Suppressor macrophage (primary cell): ENCODE measurements around the gene ANKRD50.

Experiments used
- DNase-seq, 4 experiments: peaks; one replicate each; pipeline ENCODE4 v3.0.0-alpha.2; 2020 to 2022
- total RNA-seq, 17 experiments: gene quantifications; one replicate each; lab custom pipeline; 2026; ENCODE audit warnings: mixed read lengths in 6 of 17, inconsistent platforms in 3 of 17; lab: John Stamatoyannopoulos, UW

ANKRD50 gene, protein sequence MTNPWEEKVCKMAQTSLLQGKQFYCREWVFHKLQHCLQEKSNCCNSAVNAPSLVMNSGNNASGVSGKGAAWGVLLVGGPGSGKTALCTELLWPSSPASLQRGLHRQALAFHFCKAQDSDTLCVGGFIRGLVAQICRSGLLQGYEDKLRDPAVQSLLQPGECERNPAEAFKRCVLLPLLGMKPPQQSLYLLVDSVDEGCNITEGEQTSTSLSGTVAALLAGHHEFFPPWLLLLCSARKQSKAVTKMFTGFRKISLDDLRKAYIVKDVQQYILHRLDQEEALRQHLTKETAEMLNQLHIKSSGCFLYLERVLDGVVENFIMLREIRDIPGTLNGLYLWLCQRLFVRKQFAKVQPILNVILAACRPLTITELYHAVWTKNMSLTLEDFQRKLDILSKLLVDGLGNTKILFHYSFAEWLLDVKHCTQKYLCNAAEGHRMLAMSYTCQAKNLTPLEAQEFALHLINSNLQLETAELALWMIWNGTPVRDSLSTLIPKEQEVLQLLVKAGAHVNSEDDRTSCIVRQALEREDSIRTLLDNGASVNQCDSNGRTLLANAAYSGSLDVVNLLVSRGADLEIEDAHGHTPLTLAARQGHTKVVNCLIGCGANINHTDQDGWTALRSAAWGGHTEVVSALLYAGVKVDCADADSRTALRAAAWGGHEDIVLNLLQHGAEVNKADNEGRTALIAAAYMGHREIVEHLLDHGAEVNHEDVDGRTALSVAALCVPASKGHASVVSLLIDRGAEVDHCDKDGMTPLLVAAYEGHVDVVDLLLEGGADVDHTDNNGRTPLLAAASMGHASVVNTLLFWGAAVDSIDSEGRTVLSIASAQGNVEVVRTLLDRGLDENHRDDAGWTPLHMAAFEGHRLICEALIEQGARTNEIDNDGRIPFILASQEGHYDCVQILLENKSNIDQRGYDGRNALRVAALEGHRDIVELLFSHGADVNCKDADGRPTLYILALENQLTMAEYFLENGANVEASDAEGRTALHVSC (N-terminal part only)
- total RNA-seq = 5.7 to 87.7 (median 52.3) reads per million in 17 experiments

DNA sequence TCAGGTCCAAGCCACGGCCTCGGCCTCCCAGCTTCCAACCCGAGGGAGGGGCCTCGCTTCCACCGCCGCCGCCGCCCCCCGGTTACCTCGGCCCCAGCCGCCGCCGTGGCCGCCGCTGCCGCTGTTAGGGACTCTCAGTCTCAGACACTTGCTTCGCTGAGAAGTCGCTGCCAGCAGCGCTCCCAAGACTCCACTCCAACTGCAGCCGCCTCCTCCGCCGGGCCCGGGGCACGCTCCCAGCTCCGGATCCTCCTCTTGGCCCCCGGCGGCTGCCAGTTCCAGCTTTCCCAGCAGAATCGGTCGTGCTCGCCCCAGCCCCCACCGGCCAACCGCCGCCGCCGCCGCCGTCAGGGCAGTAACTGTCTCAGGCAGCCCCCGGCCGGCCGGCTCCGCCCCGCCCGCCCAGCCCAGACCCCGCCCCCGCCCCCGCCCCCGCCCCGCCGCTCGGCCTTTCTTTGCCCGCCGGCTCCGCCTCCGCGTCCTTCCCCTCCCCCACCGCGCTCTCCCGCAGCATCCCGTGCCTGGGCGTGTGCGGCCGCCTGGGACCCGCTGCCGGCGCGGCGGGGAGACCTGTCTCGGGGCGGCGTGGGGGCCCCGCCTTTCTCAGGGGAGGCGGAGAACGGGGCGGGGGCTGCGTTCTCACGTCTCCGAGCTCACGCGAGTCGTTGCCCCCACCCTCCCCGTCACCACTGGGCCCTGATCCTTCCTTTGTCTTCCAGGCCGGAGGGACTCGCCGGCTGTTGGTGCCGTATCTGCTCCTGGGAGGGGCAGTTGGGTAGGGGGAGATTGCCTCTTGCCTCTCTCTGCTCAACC lies at the start of gene ANKRD50:
Gene ANKRD50 (minus strand): TSS at position 361 of the 813 bp plus-strand sequence. CDS start 2,221 bp downstream, outside the sequence.
- peak; percentile 86 to 95 (median 90) for DNase-seq

DNA sequence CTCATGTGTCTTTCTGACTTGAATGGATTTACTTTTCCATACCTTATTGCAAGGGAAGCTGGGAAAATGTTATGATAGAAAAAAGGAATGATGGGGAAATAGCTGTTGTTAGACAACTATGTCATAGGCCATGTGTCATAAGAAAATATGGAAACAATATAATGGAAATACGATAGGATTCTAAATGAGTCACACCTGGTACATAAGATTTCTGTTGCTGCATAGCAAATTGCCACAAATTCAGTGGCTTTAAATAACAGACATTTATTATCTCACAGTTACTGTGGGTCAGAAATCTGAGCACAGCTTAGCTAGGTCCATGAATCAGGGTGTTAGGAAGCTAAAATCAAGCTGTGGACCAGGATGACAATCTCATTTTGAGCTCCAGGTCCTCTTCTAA lies 44.6 kb upstream of the ANKRD50 start:
- peak in 1 of 4 experiments; percentile 1 for DNase-seq

DNA sequence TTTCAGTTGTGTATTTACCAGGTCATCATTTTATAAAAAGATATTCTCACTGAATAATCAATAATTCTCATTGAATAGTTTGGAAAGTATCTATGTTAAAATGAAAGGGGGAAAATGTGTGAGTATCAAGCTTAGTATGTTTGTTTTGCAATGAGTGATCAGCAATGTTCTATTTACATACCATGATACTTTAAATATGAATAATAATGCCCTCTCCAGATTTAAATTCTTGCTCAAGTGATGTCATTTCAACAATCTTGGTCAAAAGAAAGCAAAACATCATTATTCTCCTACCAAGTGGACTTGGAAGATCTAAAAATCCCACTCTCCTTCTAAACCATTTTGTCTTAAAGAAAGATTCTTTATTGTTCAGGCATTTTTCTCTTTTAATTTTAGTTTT lies 42.1 kb upstream of the ANKRD50 start:
- no peak for DNase-seq

DNA sequence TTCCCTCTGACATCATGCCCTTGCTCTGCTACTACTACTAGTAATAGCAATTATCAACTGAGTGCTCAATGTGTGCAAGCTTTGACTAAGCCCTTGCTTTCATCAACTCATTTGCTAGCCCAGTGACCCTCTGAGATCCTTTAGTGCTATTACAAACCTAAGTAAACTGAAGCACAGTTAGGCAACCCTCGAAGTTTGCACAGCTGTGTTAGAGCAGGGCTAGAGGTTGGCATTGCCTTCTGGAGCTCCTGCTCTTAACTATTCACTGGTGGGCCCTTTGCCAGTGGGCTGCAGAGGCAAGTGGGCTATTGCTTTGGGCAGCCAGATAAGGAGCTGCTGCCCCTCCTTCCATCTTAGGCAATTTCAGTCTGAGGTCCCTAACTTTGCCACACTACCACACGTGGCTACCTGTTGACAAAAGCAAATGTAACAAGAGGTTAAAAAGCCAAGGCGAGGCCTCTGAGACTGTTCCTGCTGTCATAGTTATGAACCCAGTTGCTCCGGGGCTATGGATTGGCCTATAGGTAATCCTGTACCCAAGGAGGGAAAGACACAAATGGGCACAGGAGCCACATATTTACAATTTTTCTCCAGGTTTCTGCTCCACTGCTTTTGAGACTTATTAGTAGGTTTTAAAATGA lies 41.5 kb upstream of the ANKRD50 start:
- no peak for DNase-seq

DNA sequence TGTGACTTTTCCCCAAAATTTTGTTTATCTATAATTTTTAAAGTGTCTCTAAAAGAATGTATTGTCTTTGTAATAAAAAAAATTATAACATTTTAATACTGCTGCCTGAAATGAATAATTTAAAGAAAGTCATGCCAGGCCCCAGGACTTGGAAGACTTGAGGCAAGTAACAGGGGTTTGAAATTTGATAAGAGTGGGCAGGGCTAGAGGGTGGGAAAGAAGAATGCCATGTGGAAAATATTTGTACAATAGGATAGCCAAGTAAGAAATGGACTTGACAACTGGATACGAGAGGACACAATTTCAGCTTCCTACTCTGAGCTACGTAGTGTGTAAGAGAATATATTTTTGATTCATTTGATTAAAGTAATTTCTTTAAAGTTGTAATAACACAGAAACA lies 36.9 kb upstream of the ANKRD50 start:
- no peak for DNase-seq

DNA sequence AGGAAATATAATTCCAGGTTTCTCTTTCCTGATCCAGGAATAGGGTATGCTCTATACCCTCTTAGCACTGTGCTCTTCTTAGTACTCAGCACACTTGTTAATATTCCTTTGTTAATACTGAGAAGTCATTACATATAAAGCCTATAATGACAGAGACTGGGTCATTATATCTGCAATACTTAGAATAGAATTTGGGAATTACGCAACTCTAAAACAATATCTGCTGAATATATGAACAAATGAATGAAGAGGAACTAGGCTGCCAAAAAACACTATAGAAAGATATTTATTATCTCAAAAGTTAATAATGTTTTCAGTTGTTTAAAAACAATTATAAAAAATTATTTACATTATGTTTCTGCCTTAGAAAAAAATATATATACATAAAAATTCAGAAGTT lies 36.4 kb upstream of the ANKRD50 start:
- DNase-seq = no peak

DNA sequence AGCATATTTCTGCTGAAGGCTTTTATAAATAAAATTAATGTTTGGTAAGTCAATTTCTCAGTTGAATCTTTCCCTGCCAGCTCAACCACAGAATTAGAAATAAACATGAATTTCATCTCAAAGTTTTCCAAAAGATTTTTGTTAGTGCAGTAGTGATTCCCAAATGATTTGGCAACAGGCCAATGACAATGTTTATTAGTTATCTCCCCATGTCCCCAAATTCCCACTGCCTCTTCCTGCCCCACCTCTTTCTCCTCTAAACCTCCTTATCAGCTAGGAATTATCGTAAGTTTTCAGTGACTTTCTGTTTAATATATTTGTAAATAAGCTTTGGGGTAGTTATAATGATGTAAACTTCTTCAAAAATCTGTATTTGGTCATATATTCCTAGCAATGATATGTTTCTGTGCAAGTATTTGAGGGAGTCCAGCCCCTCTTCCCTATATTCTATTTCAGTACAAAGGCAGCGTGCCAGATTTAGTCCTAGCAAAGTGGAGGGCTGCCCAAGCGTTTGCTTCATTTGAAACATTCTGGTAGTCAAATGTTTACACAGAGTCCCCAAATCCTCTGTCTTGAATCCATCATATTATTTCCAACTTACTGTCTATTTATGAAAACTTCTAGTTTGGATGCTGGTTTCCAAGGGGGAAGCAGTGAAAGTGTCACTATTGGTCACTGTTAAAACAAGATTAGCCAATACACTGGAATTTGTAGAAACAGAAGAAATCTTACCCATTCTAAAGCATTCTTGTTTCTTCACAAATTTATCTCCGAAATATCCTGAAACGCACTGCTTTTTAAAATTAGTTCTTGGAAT lies 33.7 kb upstream of the ANKRD50 start:
- no peak for DNase-seq

DNA sequence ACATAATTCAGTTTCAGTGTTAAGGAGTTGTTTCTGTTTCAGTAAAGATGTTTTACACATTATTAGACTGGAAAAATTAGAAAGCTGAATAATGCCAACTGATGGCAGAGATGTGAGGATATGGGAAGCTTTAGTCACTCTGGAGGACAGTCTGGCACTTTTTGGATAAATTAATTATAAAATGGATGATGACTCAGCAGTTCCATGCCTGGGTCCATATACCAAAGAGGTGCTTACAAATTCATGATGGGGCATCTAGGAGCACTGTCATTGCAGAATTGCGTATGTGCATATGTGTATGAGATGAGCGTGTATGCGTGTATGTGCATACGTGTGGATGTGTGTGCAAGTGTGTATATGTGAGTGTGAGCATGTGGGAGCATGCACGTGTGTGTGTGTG lies 31.2 kb upstream of the ANKRD50 start:
- no peak for DNase-seq

DNA sequence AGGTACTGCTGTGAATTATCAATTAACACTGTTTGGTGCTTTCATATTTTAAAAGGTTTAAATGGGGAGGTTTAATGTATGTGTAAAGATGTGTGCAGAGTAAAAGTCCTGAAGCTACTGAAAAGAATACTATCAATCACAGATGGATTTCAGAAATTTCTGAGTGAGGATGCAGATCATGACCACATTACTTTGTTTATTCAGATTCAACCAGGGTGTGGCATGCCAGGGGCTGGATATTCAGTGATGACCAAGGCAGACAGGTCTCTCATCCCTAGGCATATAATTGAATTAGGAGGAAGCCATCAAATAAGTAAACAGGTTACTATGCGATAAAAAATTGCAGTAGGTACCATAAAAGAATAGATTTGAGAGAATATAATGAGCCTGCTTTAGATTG lies 28.0 kb upstream of the ANKRD50 start:
- no peak for DNase-seq

DNA sequence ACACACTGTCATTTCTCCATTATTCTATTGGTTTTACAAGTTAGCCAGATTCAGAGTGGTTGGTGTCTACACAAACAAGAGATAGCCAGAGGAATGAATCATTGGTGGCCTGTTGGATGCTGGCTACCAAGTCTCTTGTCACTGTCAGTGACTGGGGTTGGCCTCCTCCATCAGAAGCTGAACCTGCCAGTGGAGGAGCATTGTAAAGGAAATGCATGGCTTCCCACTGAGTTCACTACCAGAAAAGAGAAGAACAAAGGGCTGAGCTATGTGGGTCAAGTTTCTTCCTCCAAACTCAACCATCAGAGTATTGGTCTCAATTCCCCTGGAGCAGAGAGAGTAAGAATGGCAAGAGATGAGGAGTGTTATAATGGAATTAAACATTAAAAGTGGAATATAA lies 26.5 kb upstream of the ANKRD50 start:
- DNase-seq = no peak

DNA sequence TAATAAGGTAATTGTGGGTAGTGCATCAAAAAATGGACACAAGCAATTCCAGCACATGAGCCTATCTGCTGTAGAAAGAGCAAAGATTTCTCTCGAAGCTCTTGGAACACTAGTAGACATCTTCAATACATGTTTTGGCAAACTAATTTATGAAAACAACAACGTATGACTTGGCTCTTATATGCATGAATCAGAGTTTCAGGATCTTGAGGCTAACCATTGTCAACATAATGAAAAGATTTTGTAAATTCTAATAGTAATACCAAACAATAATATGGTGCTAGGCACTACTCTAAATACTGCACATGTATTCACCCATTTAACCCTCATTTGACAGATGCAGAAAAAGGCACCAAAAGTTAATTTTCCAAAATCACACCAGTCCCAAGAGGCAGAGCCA lies 25.1 kb upstream of the ANKRD50 start:
- no peak for DNase-seq

DNA sequence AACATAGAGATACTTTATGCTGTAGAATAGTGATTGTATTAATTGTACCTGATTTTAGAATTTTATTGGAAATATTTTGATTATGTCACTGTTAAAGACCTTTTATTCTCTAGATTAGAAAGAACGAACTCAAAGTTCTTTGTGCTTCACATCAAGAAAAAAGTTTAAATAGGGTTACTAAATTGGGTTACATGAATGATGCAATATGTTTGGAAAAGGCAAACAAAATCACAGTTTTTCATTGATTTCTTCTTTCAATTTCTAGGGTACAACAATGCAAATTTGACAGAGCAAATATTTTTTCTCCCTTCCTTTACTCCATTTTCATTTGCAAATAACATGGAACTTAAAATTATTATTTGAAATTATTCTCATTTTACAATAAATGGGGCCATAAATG lies 24.0 kb upstream of the ANKRD50 start:
- no peak for DNase-seq

DNA sequence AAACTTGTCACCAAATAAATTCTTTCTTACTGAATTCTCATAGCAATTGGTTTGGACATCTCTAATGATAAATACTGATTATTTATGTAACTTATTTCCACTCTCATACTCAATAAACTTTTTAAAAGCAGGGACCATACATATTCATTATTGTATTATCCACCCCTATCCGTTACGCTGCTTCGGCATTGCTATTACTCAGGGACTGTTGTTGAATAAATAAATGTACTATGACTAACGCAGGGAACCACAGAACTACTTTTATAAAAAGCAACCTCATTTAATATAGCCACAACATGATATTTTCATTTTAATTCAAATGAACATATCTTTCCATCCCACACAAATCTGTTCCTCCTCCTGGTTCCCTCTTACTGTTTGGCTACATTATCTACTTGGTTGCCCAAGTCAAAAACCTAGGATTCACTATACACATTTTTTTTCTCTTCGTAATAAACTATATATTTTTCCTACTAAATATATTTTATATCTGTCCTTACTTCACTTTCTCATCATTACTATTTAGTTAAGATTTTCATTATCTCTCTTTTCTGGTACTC lies 14.9 kb upstream of the ANKRD50 start:
- DNase-seq = no peak

DNA sequence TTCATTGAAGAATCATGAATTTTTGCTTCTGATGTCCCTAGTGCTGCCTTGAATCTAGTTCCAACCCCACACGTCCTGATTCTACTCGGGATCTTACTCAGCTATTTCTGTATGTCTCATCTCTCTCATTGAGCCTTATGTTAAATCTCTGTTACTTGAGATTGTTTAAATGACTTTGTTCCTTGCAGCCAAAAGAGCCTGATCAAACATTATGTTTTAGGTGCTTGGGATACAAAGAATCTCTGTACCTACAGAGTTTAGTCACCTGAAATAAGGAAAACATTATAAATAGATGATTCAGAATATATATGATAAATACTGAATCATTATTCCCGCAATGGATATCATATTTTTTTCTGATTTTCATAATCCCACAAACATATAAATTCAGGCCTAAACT lies 13.7 kb upstream of the ANKRD50 start:
- DNase-seq = no peak

DNA sequence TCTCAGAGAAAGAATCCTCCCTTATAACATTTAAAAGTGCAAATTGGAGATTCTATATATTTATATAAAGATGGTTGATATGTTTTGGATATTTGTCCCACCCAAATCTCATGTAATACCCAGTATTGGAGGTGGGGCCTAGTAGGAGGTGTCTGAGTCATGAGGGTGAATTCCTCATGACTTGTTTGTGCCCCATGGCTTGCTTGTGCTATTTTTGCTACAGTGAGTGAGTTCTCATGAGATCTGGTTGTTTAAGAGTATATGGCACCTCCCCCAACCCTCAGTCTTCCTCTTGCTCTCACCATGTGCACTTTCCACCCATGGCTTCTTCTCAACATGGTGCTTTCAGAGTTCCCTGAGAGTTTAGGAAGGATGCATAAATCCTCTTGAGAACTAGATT lies 9.5 kb upstream of the ANKRD50 start:
- DNase-seq = peak; percentile 46 to 73 (median 60)

DNA sequence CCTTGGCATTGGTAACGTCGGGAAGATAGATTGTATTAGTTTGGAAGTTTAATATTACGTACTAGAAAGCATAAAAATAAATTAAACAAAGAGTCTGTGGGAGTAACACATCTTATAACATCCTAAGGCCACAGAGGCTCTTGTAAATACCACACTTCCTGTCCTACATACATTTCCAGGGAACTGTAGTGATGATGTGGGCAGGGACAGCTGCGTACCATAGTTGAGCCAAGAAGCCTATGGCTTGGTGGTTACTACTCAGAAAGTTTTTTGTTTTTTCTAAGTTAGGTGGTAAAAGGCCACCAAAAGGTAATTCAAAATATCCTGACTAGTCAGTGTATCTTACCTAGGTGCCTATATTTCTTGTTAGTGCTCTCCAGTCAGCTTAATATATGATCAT lies 4.6 kb upstream of the ANKRD50 start:
- DNase-seq = no peak

DNA sequence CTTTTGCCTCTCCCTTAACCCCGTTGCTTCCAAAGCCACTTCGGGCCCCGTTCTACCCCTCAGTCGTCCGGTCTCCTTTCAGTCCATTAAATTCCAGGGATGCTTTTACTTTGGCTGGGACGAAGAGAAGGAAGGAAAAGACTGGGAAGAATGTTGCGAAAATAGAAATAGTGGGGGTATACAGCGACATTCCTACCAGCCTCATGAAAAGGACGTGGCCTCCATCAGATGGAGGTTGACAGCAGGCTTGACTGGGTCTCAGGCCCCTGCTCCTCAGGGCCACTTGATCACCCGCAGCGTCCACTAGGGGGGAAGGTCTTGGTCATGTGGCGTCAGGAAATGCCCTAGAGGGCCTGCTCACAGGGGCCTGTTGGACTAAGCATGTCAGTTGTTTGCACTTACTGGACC lies 657 bp upstream of the ANKRD50 start:
- peak; percentile 69 to 88 (median 80) for DNase-seq

DNA sequence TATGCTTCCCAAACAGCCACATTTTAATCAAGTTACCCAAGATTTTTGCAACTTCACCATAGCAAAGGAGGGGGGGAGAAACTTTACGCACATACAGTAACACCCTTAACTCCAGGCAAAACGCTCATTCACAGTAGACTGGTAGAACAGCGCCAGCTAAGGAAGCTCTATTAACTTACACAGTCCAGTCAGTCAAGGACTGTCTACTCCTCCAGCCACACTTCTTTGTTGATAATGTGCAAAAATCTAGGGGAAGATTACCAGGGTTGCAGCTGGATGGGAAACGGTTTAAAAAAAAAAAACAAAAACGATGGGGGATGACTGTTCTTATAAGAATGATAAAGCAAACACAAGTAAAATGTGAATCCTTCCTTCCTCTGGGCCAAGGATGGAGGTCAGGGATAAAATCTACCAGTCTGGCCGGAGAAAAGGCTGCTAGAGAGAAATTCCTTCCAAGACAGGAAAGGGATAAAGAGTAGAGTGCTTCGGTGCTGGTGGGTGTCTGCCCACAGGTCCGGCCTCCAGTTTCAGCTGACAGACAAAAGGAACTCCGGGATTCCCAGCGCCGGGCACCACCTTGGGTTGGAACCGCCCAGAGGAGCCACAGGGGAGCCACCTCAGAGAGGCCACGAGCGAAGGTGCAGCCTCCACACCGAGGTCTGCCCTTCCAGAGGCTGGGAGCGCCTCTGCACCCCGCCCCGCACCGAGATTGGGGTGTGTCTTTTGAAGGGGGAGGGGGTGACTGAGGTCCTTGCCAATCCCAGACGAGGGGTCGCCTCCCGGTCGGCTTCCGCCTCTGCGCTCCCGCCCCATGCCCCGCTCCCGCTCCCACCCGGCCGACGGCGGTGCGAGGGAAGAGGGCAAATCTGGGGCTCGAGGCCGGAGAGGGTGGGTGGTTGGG lies 811 bp downstream of the ANKRD50 start:
- DNase-seq = peak; percentile 69 to 85 (median 78)

DNA sequence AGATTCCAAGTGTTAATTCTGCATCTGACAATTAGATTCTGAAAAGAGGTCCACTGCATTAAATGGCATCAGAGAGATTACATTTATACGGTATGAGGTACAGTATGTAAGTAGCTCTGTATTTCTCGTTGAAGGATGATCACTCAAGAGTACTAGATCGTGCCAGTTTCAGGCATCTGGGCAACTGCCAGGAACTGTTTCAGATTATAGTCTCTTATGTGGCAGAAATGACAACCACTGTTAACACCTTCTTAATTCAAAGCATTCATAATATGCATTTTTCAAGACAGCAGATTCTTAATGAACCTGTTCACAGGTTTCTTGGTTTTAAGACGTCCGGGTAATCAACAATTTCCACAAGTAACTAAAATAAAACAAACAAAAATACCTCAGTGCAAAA lies 1.6 kb downstream of the ANKRD50 start:
- DNase-seq = peak in 2 of 4 experiments; percentile 3 to 19
